ENCODE results near the gene CHST11. TPM values are rescaled to one million over a fixed set of nuclear protein-coding genes. Genes with fewer than 3 reads are reported as not detected.

CHST11 gene
- total and polyA plus RNA-seq, 3 donors from 2014 or later, result 5.1 to 36.9 (median 23.9) TPM

GRCh38 chr12:104761091-104761490, 304.3 kb downstream of the CHST11 start:
- Histone ChIP-seq H3K9me3 (no peaks in the 10 kb centered on the region), H3K27ac (no peak overlapping the region), H3K36me3 (ENCODE audit: low read depth, missing control alignments) (no peaks in the 10 kb centered on the region), H3K4me1 (no peaks in the 10 kb centered on the region), H3K27me3 (no peaks in the 10 kb centered on the region), H3K4me3 (no peak overlapping the region)
- WGBS, 2 donors, result 76 to 78% methylated on average over 3 to 5 of the region's 5 CpGs
- no peak for DNase-seq
- no peak for TF ChIP-seq POLR2A (IDR thresholded peaks at IDR 0.05)
- TF ChIP-seq CTCF (IDR thresholded peaks at IDR 0.05), result peak in 1 of 3 experiments; percentile 14
- intact Hi-C loops (cut with DNase I; ENCODE audit: low total_unique reads), result no loop called here

GRCh38 chr12:104761611-104762010, 304.9 kb downstream of the CHST11 start:
- Histone ChIP-seq H3K36me3 (ENCODE audit: low read depth, missing control alignments) (no peaks in the 10 kb centered on the region), H3K4me1 (no peaks in the 10 kb centered on the region), H3K27ac (no peak overlapping the region), H3K4me3 (no peak overlapping the region), H3K27me3 (no peaks in the 10 kb centered on the region), H3K9me3 (no peaks in the 10 kb centered on the region)
- 92% methylated on average over 3 of the region's 3 CpGs for WGBS, 2 donors
- TF ChIP-seq POLR2A (IDR thresholded peaks at IDR 0.05) (no peak), CTCF (IDR thresholded peaks at IDR 0.05) (no peak)
- intact Hi-C loops (cut with DNase I; ENCODE audit: low total_unique reads), result no loop called here
- no peak for DNase-seq

- 89 to 91% methylated on average over 6 of the region's 6 CpGs for WGBS, 2 donors
- no peaks in the 10 kb centered on the region for H3K27me3 ChIP-seq
- H3K27ac ChIP-seq, result no peak overlapping the region
- no peaks in the 10 kb centered on the region for H3K4me1 ChIP-seq
- no peaks in the 10 kb centered on the region for H3K9me3 ChIP-seq
- H3K36me3 ChIP-seq (ENCODE audit: low read depth, missing control alignments), result no peaks in the 10 kb centered on the region
- intact Hi-C loops (cut with DNase I; ENCODE audit: low total_unique reads), result no loop called here
- H3K4me3 ChIP-seq, result no peak overlapping the region
- TF ChIP-seq CTCF (IDR thresholded peaks at IDR 0.05) (no peak), POLR2A (IDR thresholded peaks at IDR 0.05) (no peak)
- no peak for DNase-seq
Measured at GRCh38 chr12:104763168-104763805, 306.5 kb downstream of the CHST11 start.

GRCh38 chr12:104764225-104765091, 307.7 kb downstream of the CHST11 start:
- DNase-seq, result no peak
- no peak overlapping the region for H3K4me3 ChIP-seq
- intact Hi-C loops (cut with DNase I; ENCODE audit: low total_unique reads), result no loop called here
- no peaks in the 10 kb centered on the region for H3K27me3 ChIP-seq
- no peaks in the 10 kb centered on the region for H3K36me3 ChIP-seq (ENCODE audit: low read depth, missing control alignments)
- WGBS, 2 donors, result 77 to 80% methylated on average over 8 of the region's 8 CpGs
- H3K9me3 ChIP-seq, result no peaks in the 10 kb centered on the region
- no peak overlapping the region for H3K27ac ChIP-seq
- no peaks in the 10 kb centered on the region for H3K4me1 ChIP-seq
- no peak for TF ChIP-seq POLR2A (IDR thresholded peaks at IDR 0.05)
- no peak for TF ChIP-seq CTCF (IDR thresholded peaks at IDR 0.05)
